GM19238 (cell line): Measurements from ENCODE around the gene KRT83.

ENCODE experiments used
- DNase-seq: peaks from one replicate; pipeline ENCODE4 v3.0.0; 2011; ENCODE audit warnings: low spot score; ENCODE audit not compliant: insufficient read length

KRT83 gene

GRCh38 chr12:52320784-52321400 is at the start of gene KRT83:
Gene KRT83, minus strand, starts transcription at chr12:52321398. Its CDS starts 63 bp downstream, at chr12:52321335.
- DNase-seq = no peak

GRCh38 chr12:52369809-52370208 is 48.6 kb upstream of the KRT83 start:
- DNase-seq = no peak

- no peak for DNase-seq
These were observed 48.0 kb upstream of the KRT83 start for GRCh38 chr12:52369211-52369610.

- DNase-seq = no peak
These were observed 47.3 kb upstream of the KRT83 start for GRCh38 chr12:52368508-52368907.

GRCh38 chr12:52367876-52368275 is 46.7 kb upstream of the KRT83 start:
- DNase-seq = no peak

GRCh38 chr12:52366738-52367485 is 45.7 kb upstream of the KRT83 start, which contains the start of gene KRT85:
Gene KRT85, minus strand, starts transcription at chr12:52367481. Its CDS starts 76 bp downstream, at chr12:52367405.
- no peak for DNase-seq

GRCh38 chr12:52364901-52365489 is 43.8 kb upstream of the KRT83 start:
- no peak for DNase-seq

GRCh38 chr12:52364061-52364460 is 42.9 kb upstream of the KRT83 start:
- DNase-seq = no peak

- no peak for DNase-seq
These were observed 42.0 kb upstream of the KRT83 start for GRCh38 chr12:52363111-52363679.

GRCh38 chr12:52362118-52362726 is 41.0 kb upstream of the KRT83 start:
- no peak for DNase-seq

- DNase-seq = no peak
These were observed 40.4 kb upstream of the KRT83 start for GRCh38 chr12:52361553-52361952.

GRCh38 chr12:52360663-52361271 is 39.6 kb upstream of the KRT83 start:
- no peak for DNase-seq

- DNase-seq = no peak
These were observed 39.0 kb upstream of the KRT83 start for GRCh38 chr12:52360106-52360662.

- no peak for DNase-seq
These were observed 38.4 kb upstream of the KRT83 start for GRCh38 chr12:52359621-52360061.

GRCh38 chr12:52358575-52359350 is 37.6 kb upstream of the KRT83 start:
- DNase-seq = peak; percentile 82

GRCh38 chr12:52356762-52357580 is 35.8 kb upstream of the KRT83 start:
- no peak for DNase-seq

- DNase-seq = no peak
These were observed 35.0 kb upstream of the KRT83 start for GRCh38 chr12:52356031-52356761.

- DNase-seq = no peak
These were observed 34.0 kb upstream of the KRT83 start for GRCh38 chr12:52355176-52355575.

GRCh38 chr12:52354200-52354599 is 33.0 kb upstream of the KRT83 start:
- no peak for DNase-seq
